Body of pancreas (tissue), 4 donors: ENCODE measurements around the gene MED13L.

Source experiments
- POLR2A ChIP-seq, 3 donors: fragments of 450-650 bp; IDR thresholded peaks; one replicate each; pipeline ENCODE4 v1.6.1; 2016; ENCODE audit warnings: antibody characterized with exemption in 3 of 3, mild to moderate bottlenecking in 2 of 3
- TF ChIP-seq, protein P1 (sequence below), 7 experiments: fragments of 450-650 bp in 4 of 7; fragments of 200-600 bp in 3 of 7; sonication (generic) in 3 of 7; IDR thresholded peaks; one replicate each; pipeline ENCODE4 v1.5.1; 2016 to 2019; ENCODE audit warnings: antibody characterized with exemption in 7 of 7

DNA sequence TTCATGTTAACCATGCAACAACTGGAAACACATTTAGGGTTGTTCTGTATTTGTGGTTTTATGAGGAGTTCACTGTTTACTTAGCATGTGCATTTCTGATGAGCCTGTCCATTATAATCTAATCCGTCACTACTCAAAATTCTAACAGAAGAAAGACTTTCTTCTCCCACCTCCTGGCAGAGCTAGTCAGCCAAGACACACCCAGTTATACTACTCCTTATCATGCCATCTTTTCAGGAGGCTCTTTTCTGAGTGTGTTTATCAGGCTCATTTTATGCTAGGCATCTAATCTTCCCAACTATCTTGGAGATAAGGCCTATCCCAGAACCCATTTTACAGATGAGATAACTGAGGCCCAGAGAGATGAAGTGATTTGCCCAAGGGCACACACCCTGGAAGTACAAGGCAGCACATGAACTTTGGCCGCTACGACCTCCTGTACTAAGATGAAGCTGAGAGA, 10.4 kb upstream of the MED13L start:
- TF ChIP-seq, protein P1, sequence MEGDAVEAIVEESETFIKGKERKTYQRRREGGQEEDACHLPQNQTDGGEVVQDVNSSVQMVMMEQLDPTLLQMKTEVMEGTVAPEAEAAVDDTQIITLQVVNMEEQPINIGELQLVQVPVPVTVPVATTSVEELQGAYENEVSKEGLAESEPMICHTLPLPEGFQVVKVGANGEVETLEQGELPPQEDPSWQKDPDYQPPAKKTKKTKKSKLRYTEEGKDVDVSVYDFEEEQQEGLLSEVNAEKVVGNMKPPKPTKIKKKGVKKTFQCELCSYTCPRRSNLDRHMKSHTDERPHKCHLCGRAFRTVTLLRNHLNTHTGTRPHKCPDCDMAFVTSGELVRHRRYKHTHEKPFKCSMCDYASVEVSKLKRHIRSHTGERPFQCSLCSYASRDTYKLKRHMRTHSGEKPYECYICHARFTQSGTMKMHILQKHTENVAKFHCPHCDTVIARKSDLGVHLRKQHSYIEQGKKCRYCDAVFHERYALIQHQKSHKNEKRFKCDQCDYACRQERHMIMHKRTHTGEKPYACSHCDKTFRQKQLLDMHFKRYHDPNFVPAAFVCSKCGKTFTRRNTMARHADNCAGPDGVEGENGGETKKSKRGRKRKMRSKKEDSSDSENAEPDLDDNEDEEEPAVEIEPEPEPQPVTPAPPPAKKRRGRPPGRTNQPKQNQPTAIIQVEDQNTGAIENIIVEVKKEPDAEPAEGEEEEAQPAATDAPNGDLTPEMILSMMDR (IDR thresholded peaks at IDR 0.05) = no peak
- no peak for TF ChIP-seq POLR2A (IDR thresholded peaks at IDR 0.05)
